22Rv1 (cell line): ENCODE data around the gene GUCY2D.

Source experiments
- CTCF ChIP-seq: fragments of 450-650 bp; IDR thresholded peaks from 2 replicates; pipeline ENCODE4 v1.5.1; 2017; ENCODE audit warnings: mild to moderate bottlenecking
- ZFX ChIP-seq: fragments of 450-650 bp; IDR thresholded peaks from 2 replicates; pipeline ENCODE4 v1.6.1; 2017; ENCODE audit warnings: antibody characterized with exemption, borderline replicate concordance

GRCh38 chr17:8062807-8063483 lies 60.5 kb downstream of the GUCY2D start:
- no peak for TF ChIP-seq CTCF
- TF ChIP-seq ZFX, result no peak
